ENCODE results near the gene FBXO11. TPM values are rescaled to one million over a fixed set of nuclear protein-coding genes. Genes with fewer than 3 reads are reported as not detected.

The FBXO11 gene
- total and polyA plus RNA-seq, 10 of the 15 experiments (the other 5 are each of a cell fraction or from before 2014, with no cell fraction given), result 5.9 to 38.9 (median 22.5) TPM

DNA sequence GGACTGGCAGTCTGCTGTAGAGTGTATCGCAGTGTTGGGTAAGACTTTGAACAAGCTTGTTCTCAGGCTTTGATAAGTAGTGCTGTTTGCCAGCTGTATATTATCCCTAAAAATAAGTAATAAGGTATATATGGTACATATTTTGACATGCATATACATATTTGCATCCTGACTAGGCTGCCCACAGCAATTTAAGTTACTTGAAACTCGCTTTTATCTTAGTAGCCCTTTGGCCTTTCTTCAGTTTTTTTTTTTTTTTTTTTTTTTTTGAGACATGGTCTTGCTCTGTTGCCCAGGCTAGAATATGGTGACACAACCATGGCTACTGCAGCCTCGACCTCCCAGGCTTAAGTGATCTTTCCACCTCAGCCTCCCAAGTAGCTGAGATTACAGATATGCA lies 105.2 kb downstream of the FBXO11 start:
- intact Hi-C loops (cut with micrococcal nuclease; ENCODE audit: unreplicated experiment), result no loop called here
- Histone ChIP-seq H4K20me1 (ENCODE audit: control insufficient read depth, insufficient read depth) (no peaks in the 10 kb centered on the region), H3K27me3 (replicated peaks in 1 of 2; ENCODE audit: control insufficient read depth in 2 of 2, insufficient read depth in 2 of 2, low read length in 1 of 2) (no peaks in the 10 kb centered on the region), H3K4me2 (ENCODE audit: control insufficient read depth, insufficient read depth) (no peak overlapping the region), H3K9me3 (replicated peaks; ENCODE audit: control insufficient read depth, insufficient read depth, low read length) (peaks cover 5% of the 10 kb centered on the region), H3K4me1 (ENCODE audit: control insufficient read depth, insufficient read depth, low read length) (no peaks in the 10 kb centered on the region), H3K4me3 (no peak overlapping the region), H3K27ac (ENCODE audit: control insufficient read depth, insufficient read depth) (no peak overlapping the region), H3K36me3 (ENCODE audit: control insufficient read depth in 2 of 2, insufficient read depth in 2 of 2, low read length in 1 of 2) (peaks cover 23 to 63% of the 10 kb centered on the region in 2 experiments), H2AFZ (ENCODE audit: control insufficient read depth, low read depth, low read length) (no peak overlapping the region), H3K79me2 (ENCODE audit: control insufficient read depth, insufficient read depth, low read length) (no peaks in the 10 kb centered on the region; the same call in 1 of the 2 replicates), H3K9ac (ENCODE audit: control insufficient read depth, insufficient read depth, low read length) (no peak overlapping the region)
- TF ChIP-seq POLR2AphosphoS2 (IDR thresholded peaks at IDR 0.05; ENCODE audit: low read depth, low read length), result 0 out of 2 replicates have a peak, but pooled peaks have one; percentile 44
- TF ChIP-seq, protein P1, sequence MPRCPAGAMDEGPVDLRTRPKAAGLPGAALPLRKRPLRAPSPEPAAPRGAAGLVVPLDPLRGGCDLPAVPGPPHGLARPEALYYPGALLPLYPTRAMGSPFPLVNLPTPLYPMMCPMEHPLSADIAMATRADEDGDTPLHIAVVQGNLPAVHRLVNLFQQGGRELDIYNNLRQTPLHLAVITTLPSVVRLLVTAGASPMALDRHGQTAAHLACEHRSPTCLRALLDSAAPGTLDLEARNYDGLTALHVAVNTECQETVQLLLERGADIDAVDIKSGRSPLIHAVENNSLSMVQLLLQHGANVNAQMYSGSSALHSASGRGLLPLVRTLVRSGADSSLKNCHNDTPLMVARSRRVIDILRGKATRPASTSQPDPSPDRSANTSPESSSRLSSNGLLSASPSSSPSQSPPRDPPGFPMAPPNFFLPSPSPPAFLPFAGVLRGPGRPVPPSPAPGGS (IDR thresholded peaks at IDR 0.05; ENCODE audit: borderline replicate concordance, insufficient read depth, low read depth, low read length, poor library complexity, severe bottlenecking), result no peak
- in situ Hi-C loops (cut with MboI), result no loop called here
- WGBS (ENCODE audit: insufficient coverage, insufficient replicate concordance, low lambda C conversion rate, missing lambda C conversion rate), result 85% methylated on average over 3 of the region's 3 CpGs
- FAIRE-seq (no peak), DNase-seq (ENCODE audit: low read depth, low spot score) (no peak), ATAC-seq (no peak)
- ChIA-PET SMC1A (ENCODE audit: uncharacterized antibody, unreplicated experiment) (interaction anchor here (1.0 kb wide), 1 partner anchor 10 kb away, joined by 3 read pairs; no protein-coding TSS in a partner anchor), RAD21 (ENCODE audit: unreplicated experiment) (no interaction called here), CTCF (interaction anchor here (0.6 kb wide), 1 partner anchor 109 kb away, joined by 3 read pairs; no protein-coding TSS in a partner anchor), POLR2A (interaction anchor here (0.5 kb wide), 1 partner anchor 778 kb away, joined by 3 read pairs; no protein-coding TSS in a partner anchor)
- BruUV-seq (replicated peaks), result no TSS peak

DNA sequence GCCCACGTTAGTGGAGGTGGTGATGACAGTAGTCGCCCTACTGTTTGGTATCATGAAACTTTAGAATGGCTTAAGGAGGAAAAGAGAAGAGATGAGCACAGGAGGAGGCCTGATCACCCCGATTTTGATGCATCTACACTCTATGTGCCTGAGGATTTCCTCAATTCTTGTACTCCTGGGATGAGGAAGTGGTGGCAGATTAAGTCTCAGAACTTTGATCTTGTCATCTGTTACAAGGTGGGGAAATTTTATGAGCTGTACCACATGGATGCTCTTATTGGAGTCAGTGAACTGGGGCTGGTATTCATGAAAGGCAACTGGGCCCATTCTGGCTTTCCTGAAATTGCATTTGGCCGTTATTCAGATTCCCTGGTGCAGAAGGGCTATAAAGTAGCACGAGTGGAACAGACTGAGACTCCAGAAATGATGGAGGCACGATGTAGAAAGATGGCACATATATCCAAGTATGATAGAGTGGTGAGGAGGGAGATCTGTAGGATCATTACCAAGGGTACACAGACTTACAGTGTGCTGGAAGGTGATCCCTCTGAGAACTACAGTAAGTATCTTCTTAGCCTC lies 107.2 kb downstream of the FBXO11 start:
- RAD21 ChIA-PET (ENCODE audit: unreplicated experiment), result no interaction called here
- POLR2A ChIA-PET, result no interaction called here
- Histone ChIP-seq H3K79me2 (ENCODE audit: control insufficient read depth, insufficient read depth, low read length) (peaks cover 4% of the 10 kb centered on the region), H3K9ac (ENCODE audit: control insufficient read depth, insufficient read depth, low read length) (no peak overlapping the region), H3K4me1 (ENCODE audit: control insufficient read depth, insufficient read depth, low read length) (no peaks in the 10 kb centered on the region), H3K27me3 (replicated peaks in 1 of 2; ENCODE audit: control insufficient read depth in 2 of 2, insufficient read depth in 2 of 2, low read length in 1 of 2) (no peaks in the 10 kb centered on the region), H3K9me3 (replicated peaks; ENCODE audit: control insufficient read depth, insufficient read depth, low read length) (peaks cover 5% of the 10 kb centered on the region), H3K4me2 (ENCODE audit: control insufficient read depth, insufficient read depth) (no peak overlapping the region), H3K4me3 (no peak overlapping the region), H2AFZ (ENCODE audit: control insufficient read depth, low read depth, low read length) (no peak overlapping the region), H4K20me1 (ENCODE audit: control insufficient read depth, insufficient read depth) (no peaks in the 10 kb centered on the region), H3K36me3 (ENCODE audit: control insufficient read depth in 2 of 2, insufficient read depth in 2 of 2, low read length in 1 of 2) (peaks cover 23 to 68% of the 10 kb centered on the region in 2 experiments), H3K27ac (ENCODE audit: control insufficient read depth, insufficient read depth) (no peak overlapping the region)
- SMC1A ChIA-PET (ENCODE audit: uncharacterized antibody, unreplicated experiment), result no interaction called here
- no peak for TF ChIP-seq BRCA1 (IDR thresholded peaks at IDR 0.05; ENCODE audit: low read depth, low read length)
- TF ChIP-seq MEF2B (IDR thresholded peaks at IDR 0.05; ENCODE audit: partially characterized antibody, poor library complexity, severe bottlenecking), result no peak
- no peak for TF ChIP-seq ESRRA (IDR thresholded peaks at IDR 0.05; ENCODE audit: low read length)
- no peak for TF ChIP-seq HDAC6 (IDR thresholded peaks at IDR 0.05; ENCODE audit: unreplicated experiment)
- no peak for TF ChIP-seq NFXL1 (IDR thresholded peaks at IDR 0.05; ENCODE audit: borderline replicate concordance)
- no peak for ATAC-seq
- CTCF ChIA-PET, result no interaction called here
- no peak for FAIRE-seq
- no peak for DNase-seq (ENCODE audit: low read depth, low spot score)
- intact Hi-C loops (cut with micrococcal nuclease; ENCODE audit: unreplicated experiment) (no loop called here), in situ Hi-C loops (cut with MboI) (no loop called here)
- WGBS (ENCODE audit: insufficient coverage, insufficient replicate concordance, low lambda C conversion rate, missing lambda C conversion rate), result 82% methylated on average over 6 of the region's 6 CpGs
- BruUV-seq (replicated peaks), result no TSS peak

Data from GM12878 (cell line).